K562 (cell line): ENCODE data around the gene LRRIQ4. TPM values are rescaled to one million over a fixed set of nuclear protein-coding genes. Genes with fewer than 3 reads are reported as not detected.

ENCODE experiments used
- CHD4 ChIP-seq: fragments of 200-600 bp; sonication (generic); IDR thresholded peaks from 3 replicates; pipeline ENCODE4 v1.6.1; 2012; ENCODE audit warnings: low read depth, mild to moderate bottlenecking, mixed read lengths, low read length, inconsistent platforms; ENCODE audit not compliant: insufficient read depth, insufficient replicate concordance, poor library complexity, severe bottlenecking
- CTBP1 ChIP-seq: fragments of 450-650 bp; IDR thresholded peaks from 2 replicates; pipeline ENCODE4 v1.6.1; 2016; ENCODE audit warnings: borderline replicate concordance
- ELF2 ChIP-seq: fragments of 250-450 bp; sonication (Bioruptor Pico); IDR thresholded peaks from 2 replicates; pipeline ENCODE4 v1.5.0; 2021; ENCODE audit warnings: mild to moderate bottlenecking
- GATAD2A ChIP-seq: fragments of 450-650 bp; IDR thresholded peaks from 2 replicates; pipeline ENCODE4 v1.6.1; 2017
- HNRNPUL1 ChIP-seq: fragments of 200-400 bp; formaldehyde crosslinking; IDR thresholded peaks from 2 replicates; pipeline ENCODE4 v1.6.1; 2017; ENCODE audit warnings: low read length
- MED1 ChIP-seq: sonication (generic); formaldehyde crosslinking; IDR thresholded peaks from 2 replicates; pipeline ENCODE4 v1.8.1; 2023; ENCODE audit warnings: missing genetic modification reagents, borderline replicate concordance
- NFIC ChIP-seq: fragments of 450-650 bp; IDR thresholded peaks from 2 replicates; pipeline ENCODE4 v1.6.1; 2017; ENCODE audit warnings: mild to moderate bottlenecking, inconsistent platforms
- PTBP1 ChIP-seq: fragments of 200-400 bp; formaldehyde crosslinking; IDR thresholded peaks from 2 replicates; pipeline ENCODE4 v1.6.1; 2017; ENCODE audit warnings: low read depth, low read length
- RBM25 ChIP-seq: fragments of 200-400 bp; formaldehyde crosslinking; IDR thresholded peaks from 2 replicates; pipeline ENCODE4 v1.6.1; 2018; ENCODE audit warnings: low read length, low read depth, moderate library complexity; ENCODE audit not compliant: severe bottlenecking
- ZNF57 ChIP-seq: fragments of 450-650 bp; formaldehyde crosslinking; IDR thresholded peaks from 2 replicates; pipeline ENCODE4 v1.4.0; 2020; ENCODE audit warnings: mild to moderate bottlenecking, moderate library complexity
- ZNF79 ChIP-seq: fragments of 250-450 bp; sonication (Bioruptor Pico); IDR thresholded peaks from 2 replicates; pipeline ENCODE4 v1.4.0; 2020; ENCODE audit warnings: low read depth, mild to moderate bottlenecking, moderate library complexity
- polyA plus RNA-seq, 8 experiments: library from polyadenylated mRNA; depleted of rRNA in 4 of 8; stranded (reverse) in 5 of 8; unstranded in 3 of 8; fragments of >200 nt; fragmentation: Nextera tagmentation in 2 of 8; fragmentation: Illumina TruSeq in 1 of 8; extraction: Ambion mirVana in 2 of 8; extraction: Trizol in 1 of 8; gene quantifications; 2 replicates each; pipeline versions ENCODE4 v1.2.1 to v1.2.3, GENCODE V29; 2011 to 2014; ENCODE audit warnings: inconsistent platforms in 1 of 8, missing spikeins in 1 of 8
- total RNA-seq, 7 experiments: library from RNA; depleted of rRNA in 6 of 7; stranded (reverse); fragments of >200 nt in 6 of 7; fragmentation: Illumina TruSeq in 2 of 7; extraction: Trizol in 2 of 7; gene quantifications; 2 replicates each; pipeline versions ENCODE4 v1.2.1 to v1.2.3, GENCODE V29; 2011 to 2021; ENCODE audit warnings: low replicate concordance in 1 of 7
- TF ChIP-seq, protein P1 (sequence below): fragments of 450-650 bp; formaldehyde crosslinking; IDR thresholded peaks from 2 replicates; pipeline ENCODE4 v1.4.0; 2022; ENCODE audit warnings: missing genetic modification characterization
- TF ChIP-seq, protein P2 (sequence below): fragments of 450-650 bp; IDR thresholded peaks from 2 replicates; pipeline ENCODE4 v1.6.1; 2014; ENCODE audit warnings: low read depth, mild to moderate bottlenecking, moderate library complexity, borderline replicate concordance
- TF ChIP-seq, protein P3 (sequence below): fragments of 450-650 bp; IDR thresholded peaks from 2 replicates; pipeline ENCODE4 v1.6.1; 2016; ENCODE audit warnings: mild to moderate bottlenecking, moderate library complexity

Gene LRRIQ4
- total and polyA plus RNA-seq, 9 of the 15 experiments (the other 6 are each of a cell fraction or from before 2014, with no cell fraction given) = not detected

DNA sequence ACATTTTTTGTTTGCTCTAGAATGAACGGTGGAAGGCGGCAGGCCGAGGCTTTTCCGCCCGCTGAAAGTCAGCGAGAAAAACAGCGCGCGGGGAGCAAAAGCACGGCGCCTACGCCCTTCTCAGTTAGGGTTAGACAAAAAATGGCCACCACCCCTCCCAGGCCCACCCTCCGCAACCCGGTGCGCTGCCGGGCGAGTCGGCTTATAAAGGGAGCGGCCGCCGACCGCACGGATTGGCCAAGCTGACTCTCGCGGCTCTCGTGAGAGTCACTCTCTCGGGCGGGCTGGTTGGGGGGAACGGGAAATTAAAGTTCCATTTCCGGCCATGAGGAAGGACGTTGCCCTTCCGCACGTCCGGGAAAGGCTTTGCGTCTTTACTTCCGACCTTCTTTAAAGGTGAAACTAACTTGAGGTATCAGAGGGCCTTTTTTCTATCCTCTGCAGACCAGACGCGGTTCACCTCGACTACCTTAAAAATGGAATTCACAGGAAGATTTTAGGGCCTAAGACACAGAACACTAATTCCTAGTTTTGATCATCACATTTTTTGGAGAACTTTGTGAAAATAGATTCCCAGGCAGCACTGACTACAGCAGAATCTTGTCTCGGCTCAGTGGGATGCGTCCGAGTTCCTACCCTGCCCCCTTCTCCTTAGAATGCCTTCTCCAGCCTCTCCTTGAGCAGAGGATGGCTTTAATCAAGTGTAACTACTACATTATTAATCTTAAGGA lies 47.6 kb upstream of the LRRIQ4 start, which contains the start of gene TERC (continued):
- TF ChIP-seq PTBP1 (no peak), GATAD2A (no peak), ZNF57 (CRISPR knock-in tag) (no peak), ZNF79 (CRISPR knock-in tag) (no peak), HNRNPUL1 (no peak), ELF2 (no peak), MED1 (no peak), CHD4 (no peak), NFIC (peak; percentile 31; the same call in 1 of the 2 replicates), CTBP1 (no peak), RBM25 (peak; percentile 72)
- TF ChIP-seq, protein P1, sequence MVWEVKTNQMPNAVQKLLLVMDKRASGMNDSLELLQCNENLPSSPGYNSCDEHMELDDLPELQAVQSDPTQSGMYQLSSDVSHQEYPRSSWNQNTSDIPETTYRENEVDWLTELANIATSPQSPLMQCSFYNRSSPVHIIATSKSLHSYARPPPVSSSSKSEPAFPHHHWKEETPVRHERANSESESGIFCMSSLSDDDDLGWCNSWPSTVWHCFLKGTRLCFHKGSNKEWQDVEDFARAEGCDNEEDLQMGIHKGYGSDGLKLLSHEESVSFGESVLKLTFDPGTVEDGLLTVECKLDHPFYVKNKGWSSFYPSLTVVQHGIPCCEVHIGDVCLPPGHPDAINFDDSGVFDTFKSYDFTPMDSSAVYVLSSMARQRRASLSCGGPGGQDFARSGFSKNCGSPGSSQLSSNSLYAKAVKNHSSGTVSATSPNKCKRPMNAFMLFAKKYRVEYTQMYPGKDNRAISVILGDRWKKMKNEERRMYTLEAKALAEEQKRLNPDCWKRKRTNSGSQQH (CRISPR knock-in tag) = 0 out of 2 replicates have a peak, but pooled peaks have one; percentile 51
- TF ChIP-seq, protein P2, sequence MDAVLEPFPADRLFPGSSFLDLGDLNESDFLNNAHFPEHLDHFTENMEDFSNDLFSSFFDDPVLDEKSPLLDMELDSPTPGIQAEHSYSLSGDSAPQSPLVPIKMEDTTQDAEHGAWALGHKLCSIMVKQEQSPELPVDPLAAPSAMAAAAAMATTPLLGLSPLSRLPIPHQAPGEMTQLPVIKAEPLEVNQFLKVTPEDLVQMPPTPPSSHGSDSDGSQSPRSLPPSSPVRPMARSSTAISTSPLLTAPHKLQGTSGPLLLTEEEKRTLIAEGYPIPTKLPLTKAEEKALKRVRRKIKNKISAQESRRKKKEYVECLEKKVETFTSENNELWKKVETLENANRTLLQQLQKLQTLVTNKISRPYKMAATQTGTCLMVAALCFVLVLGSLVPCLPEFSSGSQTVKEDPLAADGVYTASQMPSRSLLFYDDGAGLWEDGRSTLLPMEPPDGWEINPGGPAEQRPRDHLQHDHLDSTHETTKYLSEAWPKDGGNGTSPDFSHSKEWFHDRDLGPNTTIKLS = peak; percentile 52; the same call in 1 of the 2 replicates
- TF ChIP-seq, protein P3, sequence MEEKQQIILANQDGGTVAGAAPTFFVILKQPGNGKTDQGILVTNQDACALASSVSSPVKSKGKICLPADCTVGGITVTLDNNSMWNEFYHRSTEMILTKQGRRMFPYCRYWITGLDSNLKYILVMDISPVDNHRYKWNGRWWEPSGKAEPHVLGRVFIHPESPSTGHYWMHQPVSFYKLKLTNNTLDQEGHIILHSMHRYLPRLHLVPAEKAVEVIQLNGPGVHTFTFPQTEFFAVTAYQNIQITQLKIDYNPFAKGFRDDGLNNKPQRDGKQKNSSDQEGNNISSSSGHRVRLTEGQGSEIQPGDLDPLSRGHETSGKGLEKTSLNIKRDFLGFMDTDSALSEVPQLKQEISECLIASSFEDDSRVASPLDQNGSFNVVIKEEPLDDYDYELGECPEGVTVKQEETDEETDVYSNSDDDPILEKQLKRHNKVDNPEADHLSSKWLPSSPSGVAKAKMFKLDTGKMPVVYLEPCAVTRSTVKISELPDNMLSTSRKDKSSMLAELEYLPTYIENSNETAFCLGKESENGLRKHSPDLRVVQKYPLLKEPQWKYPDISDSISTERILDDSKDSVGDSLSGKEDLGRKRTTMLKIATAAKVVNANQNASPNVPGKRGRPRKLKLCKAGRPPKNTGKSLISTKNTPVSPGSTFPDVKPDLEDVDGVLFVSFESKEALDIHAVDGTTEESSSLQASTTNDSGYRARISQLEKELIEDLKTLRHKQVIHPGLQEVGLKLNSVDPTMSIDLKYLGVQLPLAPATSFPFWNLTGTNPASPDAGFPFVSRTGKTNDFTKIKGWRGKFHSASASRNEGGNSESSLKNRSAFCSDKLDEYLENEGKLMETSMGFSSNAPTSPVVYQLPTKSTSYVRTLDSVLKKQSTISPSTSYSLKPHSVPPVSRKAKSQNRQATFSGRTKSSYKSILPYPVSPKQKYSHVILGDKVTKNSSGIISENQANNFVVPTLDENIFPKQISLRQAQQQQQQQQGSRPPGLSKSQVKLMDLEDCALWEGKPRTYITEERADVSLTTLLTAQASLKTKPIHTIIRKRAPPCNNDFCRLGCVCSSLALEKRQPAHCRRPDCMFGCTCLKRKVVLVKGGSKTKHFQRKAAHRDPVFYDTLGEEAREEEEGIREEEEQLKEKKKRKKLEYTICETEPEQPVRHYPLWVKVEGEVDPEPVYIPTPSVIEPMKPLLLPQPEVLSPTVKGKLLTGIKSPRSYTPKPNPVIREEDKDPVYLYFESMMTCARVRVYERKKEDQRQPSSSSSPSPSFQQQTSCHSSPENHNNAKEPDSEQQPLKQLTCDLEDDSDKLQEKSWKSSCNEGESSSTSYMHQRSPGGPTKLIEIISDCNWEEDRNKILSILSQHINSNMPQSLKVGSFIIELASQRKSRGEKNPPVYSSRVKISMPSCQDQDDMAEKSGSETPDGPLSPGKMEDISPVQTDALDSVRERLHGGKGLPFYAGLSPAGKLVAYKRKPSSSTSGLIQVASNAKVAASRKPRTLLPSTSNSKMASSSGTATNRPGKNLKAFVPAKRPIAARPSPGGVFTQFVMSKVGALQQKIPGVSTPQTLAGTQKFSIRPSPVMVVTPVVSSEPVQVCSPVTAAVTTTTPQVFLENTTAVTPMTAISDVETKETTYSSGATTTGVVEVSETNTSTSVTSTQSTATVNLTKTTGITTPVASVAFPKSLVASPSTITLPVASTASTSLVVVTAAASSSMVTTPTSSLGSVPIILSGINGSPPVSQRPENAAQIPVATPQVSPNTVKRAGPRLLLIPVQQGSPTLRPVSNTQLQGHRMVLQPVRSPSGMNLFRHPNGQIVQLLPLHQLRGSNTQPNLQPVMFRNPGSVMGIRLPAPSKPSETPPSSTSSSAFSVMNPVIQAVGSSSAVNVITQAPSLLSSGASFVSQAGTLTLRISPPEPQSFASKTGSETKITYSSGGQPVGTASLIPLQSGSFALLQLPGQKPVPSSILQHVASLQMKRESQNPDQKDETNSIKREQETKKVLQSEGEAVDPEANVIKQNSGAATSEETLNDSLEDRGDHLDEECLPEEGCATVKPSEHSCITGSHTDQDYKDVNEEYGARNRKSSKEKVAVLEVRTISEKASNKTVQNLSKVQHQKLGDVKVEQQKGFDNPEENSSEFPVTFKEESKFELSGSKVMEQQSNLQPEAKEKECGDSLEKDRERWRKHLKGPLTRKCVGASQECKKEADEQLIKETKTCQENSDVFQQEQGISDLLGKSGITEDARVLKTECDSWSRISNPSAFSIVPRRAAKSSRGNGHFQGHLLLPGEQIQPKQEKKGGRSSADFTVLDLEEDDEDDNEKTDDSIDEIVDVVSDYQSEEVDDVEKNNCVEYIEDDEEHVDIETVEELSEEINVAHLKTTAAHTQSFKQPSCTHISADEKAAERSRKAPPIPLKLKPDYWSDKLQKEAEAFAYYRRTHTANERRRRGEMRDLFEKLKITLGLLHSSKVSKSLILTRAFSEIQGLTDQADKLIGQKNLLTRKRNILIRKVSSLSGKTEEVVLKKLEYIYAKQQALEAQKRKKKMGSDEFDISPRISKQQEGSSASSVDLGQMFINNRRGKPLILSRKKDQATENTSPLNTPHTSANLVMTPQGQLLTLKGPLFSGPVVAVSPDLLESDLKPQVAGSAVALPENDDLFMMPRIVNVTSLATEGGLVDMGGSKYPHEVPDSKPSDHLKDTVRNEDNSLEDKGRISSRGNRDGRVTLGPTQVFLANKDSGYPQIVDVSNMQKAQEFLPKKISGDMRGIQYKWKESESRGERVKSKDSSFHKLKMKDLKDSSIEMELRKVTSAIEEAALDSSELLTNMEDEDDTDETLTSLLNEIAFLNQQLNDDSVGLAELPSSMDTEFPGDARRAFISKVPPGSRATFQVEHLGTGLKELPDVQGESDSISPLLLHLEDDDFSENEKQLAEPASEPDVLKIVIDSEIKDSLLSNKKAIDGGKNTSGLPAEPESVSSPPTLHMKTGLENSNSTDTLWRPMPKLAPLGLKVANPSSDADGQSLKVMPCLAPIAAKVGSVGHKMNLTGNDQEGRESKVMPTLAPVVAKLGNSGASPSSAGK = no peak
